Measurements from ENCODE around the gene UMAD1.

Gene UMAD1

GRCh38 chr7:7829667-7830066 is 189.1 kb downstream of the UMAD1 start:
- TF ChIP-seq REST (IDR thresholded peaks at IDR 0.05; ENCODE audit: low read depth) (no peak), MAX (IDR thresholded peaks at IDR 0.05) (no peak), EP300 (IDR thresholded peaks at IDR 0.05; ENCODE audit: borderline replicate concordance) (no peak), TEAD4 (IDR thresholded peaks at IDR 0.05) (no peak), YY1 (IDR thresholded peaks at IDR 0.05; ENCODE audit: low read depth) (no peak), ZBTB7A (IDR thresholded peaks at IDR 0.05; ENCODE audit: low read depth) (no peak), CEBPB (IDR thresholded peaks at IDR 0.05) (no peak), EGR1 (IDR thresholded peaks at IDR 0.05) (no peak), CREB1 (IDR thresholded peaks at IDR 0.05; ENCODE audit: low read depth) (no peak), TCF12 (IDR thresholded peaks at IDR 0.05; ENCODE audit: low read depth) (no peak), RAD21 (IDR thresholded peaks at IDR 0.05; ENCODE audit: low read depth) (no peak), NFIC (IDR thresholded peaks at IDR 0.05) (no peak)

GRCh38 chr7:7830122-7830878 is 189.7 kb downstream of the UMAD1 start:
- TF ChIP-seq NFIC (IDR thresholded peaks at IDR 0.05) (no peak), TAF1 (IDR thresholded peaks at IDR 0.05; ENCODE audit: low read depth) (no peak), CEBPB (IDR thresholded peaks at IDR 0.05) (no peak), EP300 (IDR thresholded peaks at IDR 0.05; ENCODE audit: borderline replicate concordance) (no peak), ZBTB7A (IDR thresholded peaks at IDR 0.05; ENCODE audit: low read depth) (no peak), CREB1 (IDR thresholded peaks at IDR 0.05; ENCODE audit: low read depth) (no peak), USF1 (IDR thresholded peaks at IDR 0.05) (no peak), REST (IDR thresholded peaks at IDR 0.05; ENCODE audit: low read depth) (no peak)

GRCh38 chr7:7832518-7832917 is 192.0 kb downstream of the UMAD1 start:
- no peak for TF ChIP-seq TAF1 (IDR thresholded peaks at IDR 0.05; ENCODE audit: low read depth)
- TF ChIP-seq EP300 (IDR thresholded peaks at IDR 0.05; ENCODE audit: borderline replicate concordance) = no peak
- no peak for TF ChIP-seq USF1 (IDR thresholded peaks at IDR 0.05)
- TF ChIP-seq RAD21 (IDR thresholded peaks at IDR 0.05; ENCODE audit: low read depth) = no peak
- no peak for TF ChIP-seq FOXM1 (IDR thresholded peaks at IDR 0.05; ENCODE audit: borderline replicate concordance, low read depth)
- no peak for TF ChIP-seq CEBPB (IDR thresholded peaks at IDR 0.05)

- TF ChIP-seq FOXM1 (IDR thresholded peaks at IDR 0.05; ENCODE audit: borderline replicate concordance, low read depth) = no peak
- no peak for TF ChIP-seq RAD21 (IDR thresholded peaks at IDR 0.05; ENCODE audit: low read depth)
- no peak for TF ChIP-seq NFIC (IDR thresholded peaks at IDR 0.05)
- no peak for TF ChIP-seq ZBTB7A (IDR thresholded peaks at IDR 0.05; ENCODE audit: low read depth)
- TF ChIP-seq TAF1 (IDR thresholded peaks at IDR 0.05; ENCODE audit: low read depth) = no peak
- TF ChIP-seq TCF12 (IDR thresholded peaks at IDR 0.05; ENCODE audit: low read depth) = no peak
- no peak for TF ChIP-seq CREB1 (IDR thresholded peaks at IDR 0.05; ENCODE audit: low read depth)
- no peak for TF ChIP-seq EGR1 (IDR thresholded peaks at IDR 0.05)
- TF ChIP-seq TEAD4 (IDR thresholded peaks at IDR 0.05) = no peak
Observed at GRCh38 chr7:7834761-7835160, 194.2 kb downstream of the UMAD1 start.

- TF ChIP-seq TEAD4 (IDR thresholded peaks at IDR 0.05) (no peak), FOXM1 (IDR thresholded peaks at IDR 0.05; ENCODE audit: borderline replicate concordance, low read depth) (no peak), CREB1 (IDR thresholded peaks at IDR 0.05; ENCODE audit: low read depth) (no peak), YY1 (IDR thresholded peaks at IDR 0.05; ENCODE audit: low read depth) (no peak), NFIC (IDR thresholded peaks at IDR 0.05) (no peak), TCF12 (IDR thresholded peaks at IDR 0.05; ENCODE audit: low read depth) (no peak), REST (IDR thresholded peaks at IDR 0.05; ENCODE audit: low read depth) (no peak), TAF1 (IDR thresholded peaks at IDR 0.05; ENCODE audit: low read depth) (no peak), EGR1 (IDR thresholded peaks at IDR 0.05) (no peak), USF1 (IDR thresholded peaks at IDR 0.05) (no peak), CEBPB (IDR thresholded peaks at IDR 0.05) (no peak), RAD21 (IDR thresholded peaks at IDR 0.05; ENCODE audit: low read depth) (no peak), MAX (IDR thresholded peaks at IDR 0.05) (no peak), ZBTB7A (IDR thresholded peaks at IDR 0.05; ENCODE audit: low read depth) (no peak), EP300 (IDR thresholded peaks at IDR 0.05; ENCODE audit: borderline replicate concordance) (no peak)
Observed at GRCh38 chr7:7841027-7841426, 200.5 kb downstream of the UMAD1 start.

Data from Ishikawa (cell line).